ENCODE data around the gene STK32A.

Gene STK32A

DNA sequence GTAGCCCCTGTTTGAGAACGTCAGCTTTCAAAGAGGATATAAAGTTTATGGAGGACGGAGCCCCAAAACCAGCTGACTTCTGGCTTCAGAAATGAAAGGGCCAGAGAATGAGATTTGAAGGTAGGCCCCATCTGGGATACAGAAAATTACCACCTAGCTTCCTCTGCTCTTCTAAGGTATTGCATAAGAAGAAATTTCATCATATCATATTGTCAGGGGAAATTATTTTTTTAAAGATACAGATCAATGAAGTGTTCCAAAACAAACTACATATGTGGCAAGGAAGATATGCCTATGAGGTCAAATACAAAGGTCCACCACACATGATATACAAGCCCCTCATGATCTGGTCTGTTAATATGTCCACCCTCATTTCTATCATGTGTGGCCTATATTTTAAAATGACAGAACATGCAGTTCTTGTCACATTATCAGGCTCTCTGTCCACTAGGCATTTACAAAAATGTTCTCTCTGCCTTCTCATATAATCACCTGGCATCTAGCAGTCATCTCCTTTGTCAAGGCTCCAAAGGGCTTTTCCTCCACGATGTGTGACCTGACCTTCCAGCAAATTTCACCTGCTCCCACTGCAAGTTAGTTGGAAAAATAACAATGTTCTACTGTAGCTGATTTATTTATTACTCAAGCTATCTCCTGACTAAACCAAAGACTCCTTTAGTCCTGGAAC, 192.0 kb downstream of the STK32A start:
- DNase-seq (ENCODE audit: low read depth), result no peak

DNA sequence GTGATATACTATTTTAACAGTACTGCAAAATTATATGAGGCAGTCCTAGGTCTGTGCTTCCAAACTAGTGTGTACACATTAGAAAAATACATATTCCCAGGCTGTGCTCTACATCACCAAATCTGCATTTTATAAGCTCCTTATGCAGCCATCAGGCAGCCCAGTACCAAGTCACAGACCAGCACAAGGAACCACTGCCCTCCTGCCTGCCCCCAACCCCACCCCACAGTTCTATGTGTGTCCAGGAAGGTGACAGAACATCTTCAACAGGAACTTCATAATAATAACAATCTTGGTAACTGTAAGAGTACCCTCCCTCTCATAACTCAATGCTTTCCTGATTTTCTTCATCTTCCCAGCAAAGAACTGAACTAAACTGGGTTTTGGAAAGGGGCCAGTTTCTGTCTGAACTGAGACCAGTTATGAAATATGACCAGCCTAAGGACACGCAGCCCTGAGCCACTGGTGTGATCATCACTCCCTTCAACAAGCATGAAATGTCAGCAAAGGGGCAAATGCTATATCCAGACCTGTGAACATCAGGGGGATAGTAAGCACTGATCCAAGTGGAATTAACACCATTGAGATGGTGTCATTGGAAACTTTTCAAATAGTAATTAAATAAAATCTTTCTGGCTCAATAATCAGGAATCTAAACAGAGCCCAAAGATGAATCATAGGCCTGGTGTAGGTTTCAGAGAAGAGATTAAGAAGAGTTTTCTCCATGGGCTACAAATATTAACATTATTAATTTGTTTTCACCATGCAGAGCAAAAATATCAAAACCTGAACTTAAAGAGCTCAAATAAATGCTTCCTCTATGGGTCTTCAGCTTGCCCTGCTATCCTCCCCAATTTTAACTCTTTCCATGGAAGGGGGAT, 192.9 kb downstream of the STK32A start:
- DNase-seq (ENCODE audit: low read depth), result no peak

DNA sequence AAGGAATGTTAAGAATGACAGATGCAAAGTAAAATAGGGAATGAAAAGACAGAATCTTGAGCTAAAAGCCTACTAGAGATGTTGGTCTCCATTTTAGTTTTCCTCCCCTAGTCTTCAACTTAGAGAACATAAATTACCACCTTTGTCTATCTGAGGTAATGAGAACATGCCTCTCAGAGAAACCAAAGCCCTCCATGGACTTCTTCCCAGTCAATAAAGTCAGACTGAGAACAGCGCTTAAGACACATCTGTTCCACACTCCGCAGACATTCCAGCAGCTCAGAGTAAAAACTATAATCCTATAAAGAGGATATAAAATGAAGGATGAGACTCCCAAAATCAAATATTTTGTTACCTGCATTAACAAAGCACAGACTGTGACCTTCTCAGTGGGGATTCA, 195.8 kb downstream of the STK32A start:
- no peak for DNase-seq (ENCODE audit: low read depth)

DNA sequence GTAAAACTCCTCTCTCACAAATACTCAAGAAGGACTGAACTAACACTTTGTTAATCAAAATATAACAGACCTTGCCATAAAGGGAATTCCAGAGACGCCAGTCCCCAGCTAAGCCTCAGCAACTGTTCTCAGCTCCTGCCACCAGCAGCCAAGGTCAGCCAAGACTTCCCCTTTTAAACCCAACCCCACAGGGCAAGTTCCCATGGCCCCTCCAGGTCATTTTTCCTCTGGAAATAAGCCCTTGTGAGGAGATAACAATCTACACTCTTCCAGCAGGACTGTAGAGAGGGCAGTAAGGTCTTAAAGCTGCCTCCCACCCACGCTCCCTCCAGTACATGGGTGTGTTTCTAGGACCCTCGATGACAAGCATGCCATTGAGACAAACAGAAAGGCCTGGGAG, 196.8 kb downstream of the STK32A start:
- no peak for DNase-seq (ENCODE audit: low read depth)

DNA sequence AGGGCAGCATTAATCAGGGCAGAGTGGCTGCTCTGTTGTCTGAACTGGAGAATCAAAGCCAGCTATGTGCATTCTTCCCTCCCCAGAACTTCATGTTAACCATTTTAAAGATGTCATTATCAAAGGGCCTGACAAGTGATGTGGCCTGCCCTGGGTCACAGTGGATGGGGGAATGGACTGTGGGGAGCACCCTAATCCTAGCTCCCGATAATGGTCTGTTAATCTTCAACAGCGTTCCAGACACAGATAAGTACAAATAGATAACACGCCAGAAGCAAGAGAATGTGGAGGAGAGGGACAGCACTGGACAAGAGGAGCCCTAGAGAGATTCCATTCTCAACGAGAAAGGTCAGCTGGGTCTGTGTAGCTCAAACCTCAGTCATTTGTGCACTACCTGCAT, 197.5 kb downstream of the STK32A start:
- DNase-seq (ENCODE audit: low read depth), result no peak

DNA sequence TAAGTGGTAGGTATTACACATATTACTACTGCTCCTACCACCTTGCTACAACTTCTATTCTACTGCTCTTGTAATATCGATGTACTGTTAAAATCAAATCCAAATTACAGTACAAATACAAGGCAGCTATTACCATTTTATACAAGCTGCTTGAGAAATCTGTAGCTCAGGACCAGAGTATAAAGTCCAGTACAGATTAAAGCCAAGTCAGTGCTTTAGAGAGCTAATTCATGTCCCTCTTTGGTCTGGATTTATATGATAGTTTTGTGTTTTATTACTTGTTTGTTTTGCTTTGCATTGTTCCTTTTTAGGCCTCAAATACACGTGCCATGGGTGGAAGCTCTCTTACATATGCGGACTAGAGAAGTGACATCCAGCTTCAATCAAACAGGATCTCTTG, 199.2 kb downstream of the STK32A start:
- DNase-seq (ENCODE audit: low read depth), result no peak

DNA sequence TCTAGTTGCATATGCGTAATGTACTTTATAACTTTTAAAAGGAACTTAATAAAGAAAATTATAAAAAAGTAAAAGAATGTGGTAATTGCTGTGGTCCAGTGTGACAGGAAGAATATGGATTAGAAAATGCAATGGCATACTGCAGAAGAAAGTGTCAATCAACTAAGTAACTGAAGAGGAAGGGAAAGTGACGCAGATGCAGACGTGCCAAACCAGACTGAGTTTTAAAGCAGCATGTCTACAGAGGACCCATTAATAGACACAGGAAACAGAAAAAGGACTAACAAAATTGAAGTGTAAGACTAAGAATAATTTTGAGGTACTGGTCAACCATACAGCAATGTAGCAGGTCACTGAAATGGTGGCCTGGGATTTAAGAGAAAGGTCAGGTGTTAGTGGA, 201.8 kb downstream of the STK32A start:
- DNase-seq (ENCODE audit: low read depth), result no peak

DNA sequence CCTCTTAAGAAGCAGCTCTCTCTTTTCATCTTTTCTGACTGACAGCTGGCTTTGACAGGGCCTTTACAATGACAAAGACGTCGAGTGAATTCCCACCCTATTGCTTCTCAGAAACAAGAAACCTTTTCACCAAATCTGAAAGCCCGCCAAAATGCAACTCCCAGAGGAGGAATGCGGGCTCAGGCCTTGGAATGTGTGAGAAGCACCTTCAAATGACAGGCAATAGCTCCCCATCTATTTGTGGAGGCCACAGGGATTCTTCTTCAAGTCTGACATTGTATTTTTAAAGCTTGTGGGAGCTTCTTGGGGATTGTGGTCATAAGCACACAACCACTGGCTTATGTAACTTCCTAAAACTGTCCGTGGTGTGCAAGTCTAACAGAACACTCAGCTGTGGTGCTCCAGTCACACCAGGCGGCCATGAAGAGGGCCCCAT, 202.4 kb downstream of the STK32A start:
- no peak for DNase-seq (ENCODE audit: low read depth)
